Activated CD8-positive, alpha-beta memory T cell treated with anti-CD3 and anti-CD28 coated beads, Interleukin-2, amount 50 U/mL, for 24 hours (primary cell): ENCODE measurements around the gene R3HDM4.
A peak's percentile ranks its signal among the peaks of the same experiment; 100 is the strongest.

Experiments used
- DNase-seq: peaks from one replicate; pipeline ENCODE4 v3.0.0-alpha.2; 2020; ENCODE audit errors: extremely low read depth

R3HDM4 gene

DNA sequence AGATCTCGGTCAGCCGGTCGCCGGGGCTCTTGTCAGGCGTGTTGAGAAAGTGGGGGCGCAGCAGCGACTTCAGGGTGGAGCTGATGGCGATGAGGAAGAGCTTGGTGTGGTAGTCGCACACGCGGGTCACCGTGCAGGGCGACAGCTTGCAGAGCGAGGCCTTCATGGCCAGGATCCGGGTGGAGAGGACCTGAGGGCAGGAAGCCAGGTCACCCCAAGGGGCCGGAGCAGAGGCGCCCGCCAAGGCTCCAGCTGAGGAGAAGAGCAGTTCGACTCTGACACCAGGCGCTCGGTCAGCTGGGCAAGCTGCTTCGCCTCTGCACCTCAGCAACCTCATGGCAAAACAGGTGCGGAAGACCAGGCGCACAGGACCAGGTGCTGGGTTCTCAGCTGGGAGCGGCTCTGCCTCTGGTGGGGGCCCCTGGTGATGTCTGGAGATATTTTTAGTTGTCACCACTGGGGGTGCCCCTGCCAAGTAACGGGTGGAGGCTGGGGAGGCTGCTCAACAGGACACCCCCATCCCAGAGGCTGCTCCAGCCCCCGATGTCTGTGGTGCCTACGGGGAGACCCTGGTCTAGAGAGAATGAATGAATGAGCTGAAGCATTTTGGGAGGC is 37.6 kb downstream of the R3HDM4 start:
- no peak for DNase-seq

DNA sequence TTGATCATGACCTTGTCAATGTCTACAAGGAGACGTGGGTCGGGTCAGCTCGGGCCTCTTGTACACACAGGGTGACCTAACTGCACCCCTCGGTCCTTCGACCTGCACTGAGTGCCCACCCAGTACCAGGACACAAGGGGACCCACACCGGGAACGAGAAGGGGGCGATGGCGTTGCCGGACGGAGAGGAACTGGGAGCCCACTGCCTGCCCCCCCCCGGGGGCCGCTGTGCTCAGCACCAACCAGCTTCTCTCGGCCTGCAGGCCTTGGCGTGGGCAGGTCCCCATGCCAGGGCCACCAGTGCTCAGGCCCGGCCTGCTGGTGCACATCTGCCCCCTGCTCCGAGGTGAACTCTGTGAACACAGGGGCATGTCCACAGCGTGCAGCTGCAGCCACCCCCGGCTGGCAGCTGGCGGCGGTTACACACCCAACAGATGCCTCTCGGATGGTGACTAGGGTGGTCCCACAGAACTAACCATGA is 39.4 kb downstream of the R3HDM4 start:
- DNase-seq: no peak

DNA sequence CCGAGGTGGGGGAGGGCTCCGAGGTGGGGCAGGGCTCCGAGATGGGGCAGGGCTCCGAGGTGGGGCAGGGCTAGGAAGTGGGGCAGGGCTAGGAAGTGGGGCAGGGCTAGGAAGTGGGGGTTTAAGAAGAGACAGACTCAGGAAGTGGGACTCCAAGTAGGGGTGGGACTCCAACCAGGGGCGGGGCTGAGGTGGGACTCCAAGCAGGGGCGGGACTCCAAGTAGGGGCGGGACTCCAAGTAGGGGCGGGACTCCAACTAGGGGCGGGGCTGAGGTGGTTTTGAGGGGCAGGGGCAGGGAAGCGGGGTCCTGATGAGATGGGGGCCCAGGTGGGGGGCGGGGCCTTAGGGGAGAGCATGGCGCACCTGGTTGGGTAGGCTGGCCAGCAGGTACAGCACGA is 39.9 kb downstream of the R3HDM4 start:
- no peak for DNase-seq

DNA sequence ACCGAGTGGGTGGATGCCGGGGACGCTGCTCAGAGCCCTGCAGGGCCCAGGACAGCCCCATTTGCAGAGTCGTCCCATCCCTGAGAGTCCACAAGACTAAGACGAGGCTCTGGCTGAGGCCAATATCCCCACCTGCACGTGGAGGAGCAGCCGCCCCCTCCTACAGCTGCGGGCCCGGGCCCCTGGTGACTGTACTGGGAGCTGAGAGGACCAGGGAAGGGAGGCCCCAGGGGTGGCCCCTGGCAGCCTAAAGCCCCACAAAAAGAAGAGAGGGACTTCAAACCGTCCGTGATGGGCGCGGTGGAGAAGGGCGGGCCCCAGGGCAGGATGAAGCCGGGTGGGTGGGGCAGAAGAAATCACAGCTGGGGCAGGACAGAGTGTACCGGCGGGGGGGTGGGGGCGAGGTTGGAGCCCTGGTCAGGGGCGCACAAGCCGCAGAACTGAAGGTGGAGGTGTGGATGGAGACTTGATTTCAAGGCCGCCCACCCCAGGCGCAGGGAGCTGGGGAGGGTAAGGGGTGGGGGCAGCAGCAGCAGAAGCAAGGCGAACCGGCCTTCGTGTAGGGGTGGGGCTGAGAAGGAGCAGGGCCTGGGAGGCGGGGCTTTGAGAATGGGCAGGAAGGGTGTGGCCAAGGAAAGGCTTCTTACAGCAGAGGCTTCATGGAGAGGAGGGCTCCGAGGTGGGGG is 40.6 kb downstream of the R3HDM4 start:
- peak; percentile 57 for DNase-seq

DNA sequence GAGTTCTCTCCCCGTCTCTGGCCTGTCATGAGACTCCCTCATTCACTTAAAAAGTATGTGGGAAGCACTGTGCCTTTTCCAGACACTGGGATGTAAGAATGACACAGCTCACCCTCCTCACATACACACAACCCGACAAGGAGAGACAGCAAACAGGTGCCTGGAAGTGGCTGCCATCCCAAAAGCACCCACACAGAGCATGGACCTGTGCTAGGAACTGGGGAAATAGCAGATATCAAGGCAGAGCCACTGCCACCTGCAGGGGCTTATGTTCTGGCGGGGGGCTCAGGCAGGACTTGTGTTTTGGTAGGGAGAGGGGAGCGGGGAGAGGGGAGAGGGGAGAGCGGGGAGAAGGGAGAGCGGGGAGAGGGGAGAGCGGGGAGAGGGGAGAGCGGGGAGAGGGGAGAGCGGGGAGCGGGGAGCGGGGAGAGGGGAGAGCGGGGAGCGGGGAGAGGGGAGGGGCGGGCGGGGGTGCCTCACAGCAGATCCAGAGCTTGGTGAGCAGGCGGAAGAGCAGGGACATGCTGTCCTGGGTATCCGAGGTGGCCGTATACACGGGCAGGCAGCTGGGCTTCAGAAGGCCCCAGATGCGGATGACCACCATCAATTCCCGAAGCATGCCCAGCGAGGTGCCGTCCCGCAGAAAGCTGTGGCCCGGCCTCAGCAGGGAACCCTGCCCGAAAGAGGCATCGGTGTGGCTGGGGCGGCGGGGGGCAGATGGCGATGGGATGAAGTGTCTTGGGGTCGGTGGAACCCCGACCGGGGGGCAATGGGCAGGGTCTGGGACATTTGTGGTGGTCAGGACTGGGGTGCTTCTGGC is 41.4 kb downstream of the R3HDM4 start:
- no peak for DNase-seq

DNA sequence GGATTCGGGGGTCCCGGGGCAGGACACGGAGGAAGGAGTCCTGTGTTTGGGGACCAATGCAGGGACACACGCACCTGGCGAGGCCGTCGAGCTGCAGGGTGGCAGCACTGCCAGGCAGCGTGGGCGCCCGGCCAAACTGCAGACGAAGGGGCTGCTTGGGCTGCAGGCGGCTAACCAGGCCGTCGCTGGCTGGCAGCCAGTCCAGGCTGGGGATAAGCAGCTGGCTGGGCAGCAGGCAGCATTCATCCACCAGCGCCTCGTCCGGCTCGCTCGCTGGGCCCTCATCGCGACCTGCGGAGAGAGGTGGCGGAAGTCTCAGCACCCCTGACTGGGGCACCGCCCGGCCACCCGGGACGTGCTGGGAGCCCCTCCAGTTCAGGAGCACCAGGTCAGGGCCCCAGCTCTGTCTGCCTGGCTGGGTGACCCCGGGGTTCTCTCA is 42.0 kb downstream of the R3HDM4 start:
- DNase-seq: no peak

DNA sequence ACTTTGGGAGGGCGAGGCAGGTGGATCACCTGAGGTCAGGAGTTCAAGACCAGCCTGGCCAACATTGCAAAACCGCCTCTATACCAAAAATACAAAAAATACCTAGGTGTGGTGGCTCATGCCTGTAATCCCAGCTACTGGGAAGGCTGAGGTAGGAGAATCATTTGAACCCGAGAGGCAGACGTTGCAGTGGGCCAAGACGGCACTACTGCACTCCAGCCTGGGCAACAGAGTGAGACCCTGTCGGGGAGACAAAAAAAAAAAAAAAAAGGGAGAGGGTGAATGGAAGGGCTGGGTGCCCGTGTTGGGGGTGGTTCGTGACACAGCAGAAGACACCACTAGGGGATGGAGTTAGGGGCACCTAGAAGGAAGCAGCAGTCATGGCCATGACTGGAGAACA is 42.7 kb downstream of the R3HDM4 start:
- no peak for DNase-seq

DNA sequence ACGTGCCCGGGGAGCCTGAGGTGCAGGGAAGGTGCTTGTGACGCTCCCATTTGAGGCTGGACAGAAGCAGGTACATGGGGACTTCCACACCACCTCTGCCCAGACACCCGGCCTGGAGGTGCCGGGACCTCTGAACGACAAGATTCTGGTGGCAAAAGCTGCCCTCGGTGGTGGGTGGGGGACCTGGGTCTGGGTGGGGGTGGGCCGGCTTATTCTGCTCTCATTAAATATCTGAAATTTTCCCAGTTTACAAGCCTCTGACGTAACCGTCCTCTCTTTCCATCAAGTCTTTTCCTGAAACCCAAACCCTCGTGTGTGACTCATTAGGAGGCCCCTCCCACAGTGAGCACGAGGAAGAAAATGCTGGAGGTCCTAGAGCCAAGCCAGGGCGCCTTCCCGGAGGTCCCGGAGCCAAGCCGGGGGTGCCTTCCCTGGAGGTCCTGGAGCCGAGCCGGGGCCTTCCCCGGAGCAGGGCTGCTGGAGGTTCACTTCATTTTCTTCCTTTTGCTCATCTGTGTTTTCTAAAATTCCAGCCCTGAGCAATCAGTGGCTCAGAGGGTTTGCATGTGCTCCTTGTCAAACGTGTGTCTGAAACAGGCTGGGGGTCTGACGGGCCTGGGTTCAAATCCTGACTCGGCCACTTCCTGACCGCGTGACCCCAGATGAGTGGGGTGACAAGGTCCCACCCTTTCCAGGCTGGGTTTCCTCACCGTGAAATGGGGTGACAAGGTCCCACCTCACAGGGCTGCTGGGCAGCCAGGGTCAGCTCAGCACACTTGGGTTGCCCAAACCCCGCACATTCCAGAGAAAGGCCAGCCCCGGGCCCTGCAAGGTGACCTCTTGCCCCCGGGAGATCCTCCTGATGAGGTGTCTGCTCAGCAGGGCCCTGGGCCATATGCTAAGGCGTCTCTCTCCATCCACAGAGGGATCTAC is 43.5 kb downstream of the R3HDM4 start:
- DNase-seq: no peak

DNA sequence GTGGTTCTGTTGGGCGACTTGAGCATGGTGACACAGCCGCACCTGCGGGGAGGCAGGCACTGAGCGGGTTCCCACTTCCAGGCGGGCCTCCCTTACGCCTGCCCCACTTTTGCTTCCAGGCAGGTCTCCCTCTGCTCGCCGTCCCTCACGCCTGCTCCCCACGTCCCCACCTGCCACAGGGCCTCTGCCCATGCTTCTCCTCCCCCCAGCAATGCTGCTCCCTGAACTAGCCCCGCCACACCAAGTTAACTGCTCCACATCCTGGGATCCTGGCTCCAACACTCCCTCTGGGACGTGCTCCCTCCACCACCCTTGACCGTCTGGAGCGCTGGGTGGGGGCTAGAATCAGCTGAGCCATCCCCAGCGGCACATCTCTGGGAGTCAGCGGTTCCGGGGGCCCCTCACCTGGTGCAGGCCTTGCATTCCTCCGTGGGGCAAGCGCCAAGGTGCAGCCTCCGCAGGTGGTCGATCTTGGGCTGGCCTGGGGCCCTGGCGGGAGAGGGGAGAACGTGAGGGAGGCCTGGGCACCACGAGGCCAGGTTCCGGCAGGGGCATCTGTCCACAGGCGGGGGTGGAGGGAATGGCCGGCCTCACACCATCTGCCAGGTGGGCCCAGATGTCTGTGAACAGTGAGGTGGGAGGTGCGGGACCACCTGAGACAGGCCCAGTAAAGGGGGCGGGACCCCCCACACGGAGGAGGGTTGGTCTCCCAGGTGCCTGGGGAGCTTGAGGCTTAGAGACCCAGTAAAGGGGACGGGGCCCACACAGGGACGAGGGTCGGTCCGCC is 44.4 kb downstream of the R3HDM4 start:
- no peak for DNase-seq

DNA sequence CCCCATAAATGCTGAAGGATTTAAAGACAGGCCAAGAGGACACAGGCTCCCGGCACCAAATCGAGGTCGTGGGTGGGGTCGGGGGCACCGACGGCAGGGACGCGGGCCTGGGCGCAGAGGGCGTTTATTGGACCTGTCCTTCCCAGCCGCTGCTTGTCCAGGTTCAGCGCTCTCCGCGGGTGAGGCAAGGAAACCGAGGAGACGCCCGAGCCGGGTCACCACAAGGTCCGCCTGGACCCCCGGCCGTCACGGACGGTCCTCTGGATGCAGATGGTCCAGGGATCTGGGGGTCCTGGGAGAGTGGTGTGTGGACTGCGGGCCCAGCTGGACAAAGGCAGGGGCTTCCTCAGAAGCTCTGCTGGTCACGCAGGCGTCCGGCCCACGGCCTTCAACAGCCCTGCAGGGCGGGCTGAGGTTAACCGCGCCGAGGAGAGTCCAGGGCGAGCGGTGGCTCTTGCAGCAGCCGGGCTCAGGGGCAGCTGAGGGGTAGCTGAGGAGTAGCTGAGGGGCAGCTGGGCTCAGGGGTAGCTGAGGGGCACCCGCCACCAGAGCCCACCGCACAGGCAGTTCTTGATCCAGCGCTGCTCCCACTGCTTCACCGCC is 45.1 kb downstream of the R3HDM4 start:
- DNase-seq: no peak

DNA sequence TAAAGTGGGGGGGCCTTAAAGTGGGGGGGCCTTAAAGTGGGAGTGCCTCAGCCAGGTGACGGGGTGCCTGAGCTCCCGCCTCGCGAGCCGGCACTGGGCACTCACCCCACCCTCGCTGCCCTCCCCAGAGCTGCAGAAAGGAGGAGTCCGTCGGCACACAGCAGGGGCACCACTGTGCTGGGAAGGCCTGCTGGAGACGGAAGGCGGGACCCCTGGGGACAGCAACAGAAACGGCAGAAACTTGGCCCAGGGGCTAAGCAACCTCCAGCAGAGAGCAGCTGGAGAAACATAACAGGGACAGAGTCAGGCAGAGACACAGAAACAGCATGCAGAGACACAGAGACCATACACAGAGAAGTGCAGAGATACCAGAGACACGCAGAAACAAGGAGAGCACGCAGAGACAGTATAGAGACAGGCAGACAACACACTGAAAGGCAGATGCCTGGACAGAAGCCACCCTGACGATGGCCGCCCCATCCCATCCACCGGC is 45.7 kb downstream of the R3HDM4 start:
- no peak for DNase-seq

DNA sequence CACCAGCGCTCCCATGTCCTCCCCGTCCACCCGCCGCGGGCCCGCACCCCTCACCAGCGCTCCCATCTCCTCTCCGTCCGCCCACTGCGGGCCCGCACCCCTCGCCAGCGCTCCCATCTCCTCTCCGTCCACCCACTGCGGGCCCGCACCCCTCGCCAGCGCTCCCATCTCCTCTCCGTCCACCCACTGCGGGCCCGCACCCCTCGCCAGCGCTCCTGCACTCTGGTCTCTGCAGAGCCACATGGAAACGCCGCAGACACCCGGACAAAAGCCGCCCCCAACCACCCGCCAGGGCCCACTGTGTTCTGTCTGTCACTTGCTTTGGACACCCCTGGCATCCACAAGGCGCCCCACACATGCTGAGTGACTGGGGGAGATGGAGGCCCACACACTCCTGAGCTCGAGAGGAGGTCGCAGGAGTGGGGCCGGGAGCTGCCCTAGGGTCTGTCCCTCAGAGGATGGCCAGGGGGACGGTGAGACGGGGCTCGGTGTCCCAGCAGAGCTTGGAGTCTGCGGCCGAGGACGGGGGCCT is 46.2 kb downstream of the R3HDM4 start:
- no peak for DNase-seq

DNA sequence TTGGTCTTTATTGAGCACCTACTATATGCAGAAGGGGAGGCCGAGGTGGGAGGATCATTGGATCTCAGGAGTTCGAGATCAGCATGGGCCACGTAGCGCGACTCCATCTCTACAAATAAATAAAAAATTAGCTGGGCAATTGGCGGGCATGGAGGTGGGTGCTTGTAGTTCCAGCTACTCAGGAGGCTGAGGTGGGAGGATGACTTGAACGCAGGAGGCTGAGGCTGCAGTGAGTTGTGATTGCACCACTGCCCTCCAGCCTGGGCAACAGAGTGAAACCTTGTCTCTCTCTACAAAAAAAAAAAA is 49.8 kb downstream of the R3HDM4 start:
- no peak for DNase-seq

DNA sequence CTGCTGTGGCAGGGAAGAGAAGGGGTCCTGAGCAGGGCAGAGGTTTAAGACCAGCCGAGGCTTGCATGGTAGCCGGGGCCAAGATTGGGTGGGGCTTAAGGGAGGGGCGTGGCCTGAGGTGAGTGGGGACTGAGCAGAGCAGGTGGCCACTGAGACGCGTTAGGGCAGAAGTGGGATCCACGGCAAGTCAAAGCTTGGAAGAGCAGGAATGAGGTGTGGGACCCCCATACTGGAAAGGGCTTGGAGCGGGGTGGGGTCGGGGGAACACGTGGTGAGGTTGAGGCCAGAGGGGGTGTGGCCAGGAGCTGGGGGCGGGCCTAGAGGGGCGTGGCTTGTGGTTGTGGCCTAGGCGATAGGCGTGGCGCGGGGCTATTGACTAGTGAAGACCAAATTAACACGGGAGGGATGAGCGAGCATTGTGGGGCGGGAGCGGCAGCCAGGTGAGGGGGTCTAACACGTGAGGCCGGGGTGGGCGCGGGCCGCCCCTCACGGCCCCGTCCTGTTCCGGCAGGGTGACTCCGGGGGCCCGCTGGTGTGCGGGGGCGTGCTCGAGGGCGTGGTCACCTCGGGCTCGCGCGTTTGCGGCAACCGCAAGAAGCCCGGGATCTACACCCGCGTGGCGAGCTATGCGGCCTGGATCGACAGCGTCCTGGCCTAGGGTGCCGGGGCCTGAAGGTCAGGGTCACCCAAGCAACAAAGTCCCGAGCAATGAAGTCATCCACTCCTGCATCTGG is 50.3 kb downstream of the R3HDM4 start:
- no peak for DNase-seq

DNA sequence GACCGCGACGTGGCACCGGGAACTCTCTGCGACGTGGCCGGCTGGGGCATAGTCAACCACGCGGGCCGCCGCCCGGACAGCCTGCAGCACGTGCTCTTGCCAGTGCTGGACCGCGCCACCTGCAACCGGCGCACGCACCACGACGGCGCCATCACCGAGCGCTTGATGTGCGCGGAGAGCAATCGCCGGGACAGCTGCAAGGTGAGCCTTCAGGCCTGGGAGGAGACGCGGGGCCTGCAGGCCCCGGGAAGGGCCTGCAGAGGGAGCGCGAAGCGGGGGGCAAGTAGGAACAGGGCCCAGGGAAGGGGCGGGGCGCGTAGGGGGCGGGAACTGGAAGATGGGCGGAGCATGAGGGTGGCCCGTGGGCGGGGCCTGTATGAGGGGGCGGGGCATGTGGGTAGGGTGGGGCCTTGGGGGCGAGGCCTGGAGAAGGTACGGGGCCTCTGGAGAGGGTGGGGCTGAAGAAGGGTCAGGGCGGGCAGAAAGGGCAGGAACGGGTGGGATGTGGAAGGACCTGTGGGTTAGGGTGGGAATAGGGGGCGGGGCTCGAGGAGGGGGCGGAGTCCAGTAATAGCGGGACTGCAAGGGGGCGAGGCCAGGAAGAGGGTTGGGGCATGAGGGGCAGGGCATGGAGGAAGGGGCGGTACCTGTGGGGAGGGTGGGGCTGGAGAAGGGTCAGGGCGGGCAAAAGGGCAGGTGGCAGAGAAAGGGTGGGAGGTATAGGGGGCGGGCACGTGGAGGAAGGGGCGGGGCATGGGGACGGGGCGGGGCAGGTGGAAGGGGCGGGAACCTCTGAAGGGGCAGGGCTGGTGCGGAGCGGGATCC is 51.1 kb downstream of the R3HDM4 start:
- no peak for DNase-seq

DNA sequence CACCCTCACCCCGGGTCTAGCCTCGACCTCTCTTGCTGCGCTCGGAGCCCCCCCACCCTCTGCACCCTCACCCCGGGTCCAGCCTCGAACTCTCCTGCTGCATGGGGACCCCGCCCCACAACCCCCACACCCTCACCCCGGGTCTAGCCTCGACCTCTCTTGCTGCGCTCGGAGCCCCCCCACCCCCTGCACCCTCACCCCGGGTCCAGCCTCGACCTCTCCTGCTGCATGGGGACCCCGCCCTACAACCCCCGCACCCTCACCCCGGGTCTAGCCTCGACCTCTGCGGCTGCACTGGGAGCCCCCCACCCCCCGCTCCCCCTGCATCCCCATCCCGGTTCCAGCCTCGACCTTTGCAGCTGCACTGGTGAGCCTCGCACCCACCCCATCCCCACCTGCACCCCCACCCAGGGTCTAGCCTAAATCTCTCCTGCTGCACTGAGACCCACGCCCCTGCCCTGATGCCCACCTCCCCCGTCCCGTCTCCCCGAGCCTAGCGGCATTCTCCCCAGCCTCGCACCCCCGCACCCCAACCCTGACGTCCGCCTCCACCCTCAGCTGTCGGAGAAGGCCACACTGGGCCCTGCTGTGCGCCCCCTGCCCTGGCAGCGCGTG is 51.8 kb downstream of the R3HDM4 start:
- DNase-seq: no peak

DNA sequence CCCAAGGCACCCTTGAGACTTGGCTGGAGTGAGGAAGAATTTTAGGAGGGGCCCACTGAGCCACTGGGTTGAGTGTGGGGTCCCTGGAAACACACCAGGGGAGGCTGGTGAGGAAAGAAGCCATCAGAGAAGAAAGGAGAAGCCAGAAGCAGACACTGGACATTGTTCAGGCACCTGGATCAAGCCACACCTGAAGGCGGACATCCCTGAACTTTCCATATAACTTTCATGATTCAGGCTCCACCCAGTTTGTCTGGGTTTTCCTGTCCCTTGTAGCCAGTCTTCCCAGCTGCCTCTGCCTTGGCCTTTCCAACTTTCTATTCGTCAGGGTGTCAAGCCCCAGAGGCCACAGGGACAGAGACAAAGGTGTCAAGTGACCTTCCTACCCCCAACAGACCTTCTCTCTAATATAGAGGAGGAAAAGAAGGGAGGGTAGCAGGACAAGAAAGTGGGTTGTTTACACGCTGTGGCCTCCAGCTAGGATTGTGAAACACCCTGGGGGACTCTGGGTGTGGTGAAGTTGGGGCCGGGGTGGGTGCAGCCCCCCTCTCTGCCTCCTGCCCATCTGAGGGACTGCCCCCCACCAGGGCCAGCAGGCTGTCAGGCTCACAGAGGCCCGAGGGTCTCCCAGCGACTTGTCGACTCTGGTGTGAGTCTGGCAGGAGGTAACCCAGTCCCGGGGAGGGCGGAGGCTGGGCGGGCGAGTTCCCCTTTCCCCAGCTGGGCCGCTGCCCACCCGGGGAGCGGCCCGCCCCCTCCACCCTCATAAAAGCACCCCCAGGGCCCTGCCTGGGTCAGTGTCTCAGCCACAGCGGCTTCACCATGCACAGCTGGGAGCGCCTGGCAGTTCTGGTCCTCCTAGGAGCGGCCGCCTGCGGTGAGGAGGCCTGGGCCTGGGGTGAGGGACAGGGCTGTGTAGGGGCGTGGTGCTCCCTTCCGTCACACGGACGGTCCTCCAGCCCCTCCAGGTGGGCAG is 53.9 kb downstream of the R3HDM4 start, which contains the start of gene CFD:
TSS of gene CFD (plus strand) at position 797 of the 976 bp plus-strand sequence. CDS start at position 823, 26 bp downstream.
- no peak for DNase-seq
